Retinal pigment epithelial cell (primary cell): Measurements from ENCODE around the gene ZNF521.

Source experiments
- DNase-seq: peaks from one replicate; pipeline ENCODE4 v3.0.0-alpha.2; 2010; ENCODE audit warnings: low read depth
- H3K4me3 ChIP-seq: 2 replicates; pipeline ENCODE4 v1.5.1; 2011; ENCODE audit warnings: mild to moderate bottlenecking, low read length, control low read depth, moderate library complexity
- TF ChIP-seq, protein P1 (sequence below): conservative IDR thresholded peaks from 2 replicates; pipeline ENCODE4 v1.5.1; 2011; ENCODE audit warnings: low read depth, low read length, control low read depth, inconsistent platforms

Gene ZNF521

GRCh38 chr18:25244924-25245698 lies 106.9 kb downstream of the ZNF521 start:
- H3K4me3 ChIP-seq: no peak overlapping the region
- TF ChIP-seq, protein P1, sequence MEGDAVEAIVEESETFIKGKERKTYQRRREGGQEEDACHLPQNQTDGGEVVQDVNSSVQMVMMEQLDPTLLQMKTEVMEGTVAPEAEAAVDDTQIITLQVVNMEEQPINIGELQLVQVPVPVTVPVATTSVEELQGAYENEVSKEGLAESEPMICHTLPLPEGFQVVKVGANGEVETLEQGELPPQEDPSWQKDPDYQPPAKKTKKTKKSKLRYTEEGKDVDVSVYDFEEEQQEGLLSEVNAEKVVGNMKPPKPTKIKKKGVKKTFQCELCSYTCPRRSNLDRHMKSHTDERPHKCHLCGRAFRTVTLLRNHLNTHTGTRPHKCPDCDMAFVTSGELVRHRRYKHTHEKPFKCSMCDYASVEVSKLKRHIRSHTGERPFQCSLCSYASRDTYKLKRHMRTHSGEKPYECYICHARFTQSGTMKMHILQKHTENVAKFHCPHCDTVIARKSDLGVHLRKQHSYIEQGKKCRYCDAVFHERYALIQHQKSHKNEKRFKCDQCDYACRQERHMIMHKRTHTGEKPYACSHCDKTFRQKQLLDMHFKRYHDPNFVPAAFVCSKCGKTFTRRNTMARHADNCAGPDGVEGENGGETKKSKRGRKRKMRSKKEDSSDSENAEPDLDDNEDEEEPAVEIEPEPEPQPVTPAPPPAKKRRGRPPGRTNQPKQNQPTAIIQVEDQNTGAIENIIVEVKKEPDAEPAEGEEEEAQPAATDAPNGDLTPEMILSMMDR: no peak
- DNase-seq: no peak

DNA sequence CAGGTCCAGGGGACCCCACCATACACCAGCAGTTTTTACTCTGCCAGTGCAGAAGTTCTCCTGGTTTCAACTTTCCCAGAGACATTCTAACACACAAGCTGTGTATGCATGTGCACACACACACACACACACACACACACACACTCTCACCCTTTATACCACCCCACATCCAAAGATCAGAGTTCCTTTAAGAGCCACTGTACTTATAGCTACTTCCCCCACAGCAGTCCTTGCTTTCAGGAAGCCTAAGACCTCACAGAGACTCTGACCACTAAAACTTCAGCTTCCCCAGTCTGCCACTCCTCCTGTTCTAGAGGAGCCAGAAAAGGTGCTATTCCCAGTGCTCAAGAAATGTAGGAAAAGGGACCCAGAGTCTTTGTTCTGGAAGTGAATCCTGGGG lies 107.8 kb downstream of the ZNF521 start:
- H3K4me3 ChIP-seq: no peak overlapping the region
- TF ChIP-seq, protein P1: no peak
- no peak for DNase-seq

DNA sequence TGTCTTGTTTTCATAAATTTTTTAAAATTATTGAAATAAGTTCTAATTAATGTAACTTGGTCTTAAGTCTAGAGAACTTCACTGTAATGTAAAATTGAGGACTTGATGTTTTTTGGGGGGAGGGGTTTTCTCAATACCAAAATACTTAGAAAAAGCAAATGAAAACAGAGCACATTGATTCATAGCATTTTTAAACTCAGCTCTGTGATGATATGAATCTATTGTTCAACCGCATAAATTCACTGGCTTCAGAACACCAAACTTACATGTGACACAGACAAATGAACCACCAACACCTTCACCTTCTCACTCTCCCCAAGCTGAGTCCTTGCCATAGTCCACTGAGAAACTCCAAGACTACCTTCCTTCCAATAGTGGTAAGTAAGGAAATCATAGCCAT lies 108.2 kb downstream of the ZNF521 start:
- DNase-seq: no peak
- TF ChIP-seq, protein P1: no peak
- no peak overlapping the region for H3K4me3 ChIP-seq

DNA sequence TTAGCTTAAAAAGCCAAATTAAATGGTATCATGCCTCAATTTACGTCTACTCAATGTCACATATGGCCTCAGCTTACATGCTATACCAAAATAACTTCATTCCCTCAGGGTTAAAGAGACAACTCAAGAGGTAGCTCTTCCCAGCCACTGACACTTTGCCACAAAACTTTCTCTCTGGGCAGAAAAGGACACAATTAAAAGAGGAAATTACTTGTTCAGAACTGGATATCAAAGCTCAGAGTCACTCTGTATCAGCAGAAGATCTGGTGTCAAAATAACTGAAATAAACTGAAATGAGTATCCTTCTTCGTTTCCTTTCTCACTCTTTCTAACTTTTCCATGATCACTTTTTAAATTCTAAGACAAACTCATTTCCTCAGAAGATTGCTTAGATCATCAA lies 108.7 kb downstream of the ZNF521 start:
- no peak overlapping the region for H3K4me3 ChIP-seq
- no peak for DNase-seq
- TF ChIP-seq, protein P1: no peak

GRCh38 chr18:25240420-25240770 lies 111.6 kb downstream of the ZNF521 start:
- TF ChIP-seq, protein P1: no peak
- no peak for DNase-seq
- H3K4me3 ChIP-seq: no peak overlapping the region

DNA sequence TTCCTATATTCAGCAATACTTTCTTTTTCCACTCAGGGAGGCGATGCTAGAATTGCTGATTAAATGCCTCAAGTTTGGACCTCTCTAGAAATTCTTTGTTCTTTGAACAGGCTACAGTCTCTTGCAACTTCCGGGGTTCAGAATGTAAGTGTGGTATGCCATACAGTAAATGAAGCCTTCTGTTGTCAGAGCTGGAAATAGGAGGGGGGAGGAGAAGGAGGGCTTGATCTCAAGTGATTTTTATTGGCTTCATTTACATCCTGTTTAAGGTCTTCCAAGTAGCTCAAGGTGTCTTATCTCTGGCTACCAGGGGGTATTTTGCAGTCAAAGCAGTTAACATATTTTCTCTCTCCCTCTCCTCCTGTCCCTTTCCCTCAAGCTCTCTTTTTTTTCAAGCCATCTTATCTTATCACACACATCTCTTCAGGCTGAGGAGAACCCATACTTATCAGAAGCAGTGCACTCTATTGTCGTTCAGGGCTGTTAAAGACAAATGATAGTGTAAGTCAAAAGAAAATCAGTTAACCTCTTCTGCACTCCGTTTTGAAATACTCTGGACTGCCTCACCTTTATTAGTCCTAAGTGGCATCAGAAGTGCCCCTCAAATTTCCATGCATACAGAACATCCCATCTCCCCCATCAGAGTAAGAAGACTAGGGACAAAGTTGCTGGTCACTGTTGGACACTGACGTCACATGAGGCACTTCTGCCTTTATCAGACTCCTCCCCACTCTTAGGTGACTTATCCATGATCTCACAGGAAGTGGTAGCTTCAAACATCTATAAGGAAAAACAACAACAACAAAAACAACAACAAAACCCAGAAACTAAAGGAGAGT lies 112.2 kb downstream of the ZNF521 start:
- no peak overlapping the region for H3K4me3 ChIP-seq
- DNase-seq: no peak
- TF ChIP-seq, protein P1: no peak

DNA sequence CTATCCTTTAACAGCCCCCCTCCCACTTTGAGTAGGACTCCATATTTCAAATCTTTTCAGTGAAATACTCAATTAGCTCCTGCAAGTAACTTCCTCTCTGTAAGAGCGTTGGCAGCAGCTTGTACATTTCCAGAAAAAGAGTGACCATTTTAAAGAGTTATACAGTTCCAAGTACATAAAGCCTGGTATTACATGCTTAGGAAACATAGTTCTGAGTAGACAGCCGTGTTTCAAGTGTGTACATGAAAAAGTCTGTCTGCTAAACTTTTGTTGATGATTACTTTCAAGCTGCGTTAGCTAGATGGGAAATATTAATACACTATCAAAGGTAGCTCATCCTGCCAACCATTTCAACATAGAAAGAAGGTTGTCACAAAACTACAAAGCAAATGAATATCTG lies 112.8 kb downstream of the ZNF521 start:
- no peak for DNase-seq
- TF ChIP-seq, protein P1: no peak
- no peak overlapping the region for H3K4me3 ChIP-seq
